NCI-H1694 (cell line): Measurements from ENCODE around the gene PDE6D.
"Not testable (repeated sequence)": the region's sequence is repeated elsewhere in the genome, so short reads cannot be mapped to it uniquely, and the experiment has no call there.

ENCODE experiments used
- DNase-seq: peaks from one replicate; lab custom pipeline; 2025; lab: John Stamatoyannopoulos, UW

The PDE6D gene

DNA sequence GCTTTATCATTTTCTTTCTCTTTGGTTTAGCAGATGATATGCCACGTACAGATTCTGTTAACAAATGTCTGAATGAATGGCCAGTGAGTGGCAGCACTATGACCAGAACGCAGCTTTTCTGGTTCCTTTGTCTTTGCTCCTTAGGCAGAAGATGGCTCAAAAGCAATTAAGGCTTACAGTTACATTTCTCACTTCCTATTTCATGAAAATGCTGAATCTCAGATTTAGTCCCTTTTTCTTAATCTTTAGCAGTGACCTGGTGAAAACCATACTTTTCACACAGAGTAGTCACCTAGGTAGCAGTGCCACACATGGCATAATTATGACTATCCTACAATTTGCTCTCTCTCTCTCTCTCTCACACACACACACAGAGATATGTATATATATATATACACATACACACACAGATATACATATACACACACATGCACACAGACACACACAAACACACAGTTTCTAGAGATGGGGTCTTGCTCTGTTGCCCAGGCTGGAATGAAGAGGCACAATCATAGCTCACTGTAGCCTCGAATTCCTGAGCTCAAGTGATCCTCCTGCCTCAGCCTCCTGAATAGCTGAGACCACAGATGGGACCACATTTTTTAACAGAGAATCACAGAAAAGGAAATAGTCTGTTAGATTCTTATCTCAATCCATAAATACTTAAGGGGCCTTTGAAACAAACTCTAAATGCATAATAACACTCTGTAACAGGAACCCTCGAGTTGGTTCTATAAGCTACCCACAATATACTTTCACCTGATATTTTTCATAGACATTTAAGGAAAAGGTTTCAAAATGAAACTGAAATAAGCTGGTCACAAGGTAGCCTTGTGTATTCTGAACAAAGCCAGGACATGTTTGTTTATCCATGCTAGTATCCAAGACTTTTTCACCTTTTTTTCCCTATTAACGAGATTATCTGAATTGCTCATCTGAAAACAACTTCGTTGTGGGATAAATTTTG is 11.6 kb downstream of the PDE6D start:
- no peak for DNase-seq

DNA sequence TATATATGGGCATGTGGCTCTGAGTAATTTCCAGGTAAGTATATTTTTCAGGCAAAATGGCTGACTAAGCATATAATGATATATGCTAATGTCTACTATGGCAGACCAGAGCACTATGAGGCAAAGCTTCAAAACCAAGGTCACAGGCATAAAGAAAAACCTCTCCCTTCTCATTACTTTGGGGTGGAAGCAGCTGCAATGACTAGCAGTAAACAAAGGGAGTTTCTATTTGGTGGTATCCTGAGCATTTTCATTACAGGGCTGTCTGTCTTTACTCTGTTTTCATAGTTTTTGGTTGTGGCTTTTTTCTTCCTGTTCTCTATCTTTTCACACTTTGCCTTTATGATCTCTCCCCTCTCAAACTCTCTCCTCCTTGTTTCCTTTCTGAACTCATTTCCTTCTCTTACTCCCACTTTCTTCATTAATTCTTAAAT is 15.6 kb downstream of the PDE6D start:
- DNase-seq: no peak

DNA sequence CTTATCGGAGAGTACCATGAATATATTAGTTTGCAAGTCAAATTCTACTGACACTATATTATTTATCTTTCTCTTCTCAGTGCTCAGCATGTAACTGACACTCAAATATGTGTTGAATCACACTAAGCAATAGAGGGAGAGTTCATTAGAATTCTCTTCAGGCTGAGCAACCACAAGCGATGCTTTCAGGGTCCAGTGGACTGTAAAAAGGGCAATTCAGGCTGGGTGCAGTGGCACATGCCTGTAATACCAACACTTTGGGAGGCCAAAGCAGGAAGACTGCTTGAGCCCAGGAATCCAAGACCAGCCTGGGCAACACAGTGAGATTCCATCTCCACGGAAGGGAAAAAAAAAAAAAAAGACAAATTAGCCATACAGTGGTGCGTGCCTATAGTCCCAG is 16.3 kb downstream of the PDE6D start:
- no peak for DNase-seq

DNA sequence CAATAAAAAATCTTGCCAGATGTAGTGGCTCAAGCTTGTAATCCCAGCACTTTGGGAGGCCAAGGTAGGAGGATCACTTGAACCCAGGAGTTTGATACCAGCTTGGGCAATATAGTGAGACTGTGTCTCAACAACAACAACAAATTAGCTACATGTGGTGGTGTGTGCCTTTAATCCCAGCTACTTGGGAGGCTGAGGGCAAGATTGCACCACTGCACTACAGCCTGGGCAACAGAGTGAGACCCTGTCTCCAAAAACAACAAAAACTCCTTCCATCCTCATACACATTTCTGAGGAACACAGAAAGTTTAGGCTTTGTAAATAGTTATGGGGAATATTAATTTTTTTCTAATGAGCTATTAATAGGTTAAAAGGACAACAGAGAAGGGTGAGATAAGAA is 17.0 kb downstream of the PDE6D start:
- no peak for DNase-seq

DNA sequence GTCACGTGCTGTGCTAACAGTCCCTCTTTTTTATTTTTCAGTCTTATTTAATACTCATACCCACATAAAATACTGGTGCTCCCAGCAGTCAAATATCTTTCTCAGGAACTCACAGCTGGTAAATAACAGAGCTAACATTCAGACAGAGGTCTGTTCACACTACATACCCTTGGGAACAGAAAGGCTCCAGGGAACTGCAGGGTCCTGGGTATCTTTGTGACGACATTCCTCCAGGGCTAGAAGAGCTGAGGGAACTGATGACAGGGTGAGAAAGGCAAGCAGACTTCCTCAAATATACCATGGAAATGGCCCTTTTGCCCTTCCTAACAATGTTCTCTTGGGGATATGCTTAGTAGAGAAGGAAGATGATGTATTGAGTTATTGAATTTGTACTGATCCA is 19.3 kb downstream of the PDE6D start:
- DNase-seq: no peak

DNA sequence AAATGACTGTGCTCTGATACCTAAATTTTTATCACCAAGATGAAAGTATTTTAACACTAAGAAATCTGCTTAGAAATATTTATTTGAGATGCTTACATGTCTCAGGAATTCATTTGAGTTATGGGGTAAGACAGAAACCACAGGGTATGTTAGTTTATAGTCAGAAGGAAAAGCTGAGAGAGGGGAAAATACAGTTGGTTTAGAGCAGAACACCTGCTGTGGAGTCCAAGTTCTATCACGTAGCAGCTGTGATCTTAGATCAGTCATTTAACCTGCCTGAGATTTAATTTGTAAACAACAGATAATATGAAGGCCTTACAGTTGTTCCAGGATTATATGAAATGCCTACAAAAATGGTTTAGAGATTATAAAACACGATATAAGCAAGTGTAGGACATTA is 29.0 kb downstream of the PDE6D start:
- no peak for DNase-seq

DNA sequence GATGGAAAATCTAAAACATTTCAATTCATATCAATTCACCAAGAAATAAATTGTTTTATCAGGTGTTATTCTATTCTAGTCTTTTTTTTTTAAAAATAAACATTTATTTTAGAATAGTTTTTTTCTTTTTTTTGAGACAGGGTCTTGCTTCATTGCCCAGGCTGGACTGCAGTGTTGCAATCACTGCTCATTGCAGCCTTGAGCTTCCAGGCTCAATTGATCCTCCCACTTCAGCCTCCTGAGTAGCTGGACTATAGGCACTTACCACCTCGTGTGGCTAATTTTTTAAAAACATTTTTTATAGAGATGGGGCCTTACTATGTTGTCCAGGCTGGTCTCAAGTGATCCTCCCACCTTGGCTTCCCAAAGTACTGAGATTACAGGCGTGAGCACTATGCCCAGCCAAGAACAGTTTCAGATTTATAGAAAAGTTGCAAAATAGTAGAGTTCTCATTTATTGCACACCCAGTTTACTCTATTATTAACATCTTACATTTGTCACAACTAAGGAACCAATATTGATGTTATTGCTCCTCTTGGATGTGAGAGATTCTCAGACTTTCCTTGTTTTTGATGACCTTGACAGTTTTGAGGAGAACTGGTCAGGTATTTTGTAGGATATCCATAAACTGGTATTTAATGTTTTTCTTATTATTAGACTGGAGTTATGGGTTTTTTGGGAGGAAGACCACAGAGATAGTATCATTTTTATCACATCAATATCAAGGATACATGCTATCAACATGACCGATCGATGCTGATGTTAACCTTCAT is 29.9 kb downstream of the PDE6D start:
- no peak for DNase-seq

DNA sequence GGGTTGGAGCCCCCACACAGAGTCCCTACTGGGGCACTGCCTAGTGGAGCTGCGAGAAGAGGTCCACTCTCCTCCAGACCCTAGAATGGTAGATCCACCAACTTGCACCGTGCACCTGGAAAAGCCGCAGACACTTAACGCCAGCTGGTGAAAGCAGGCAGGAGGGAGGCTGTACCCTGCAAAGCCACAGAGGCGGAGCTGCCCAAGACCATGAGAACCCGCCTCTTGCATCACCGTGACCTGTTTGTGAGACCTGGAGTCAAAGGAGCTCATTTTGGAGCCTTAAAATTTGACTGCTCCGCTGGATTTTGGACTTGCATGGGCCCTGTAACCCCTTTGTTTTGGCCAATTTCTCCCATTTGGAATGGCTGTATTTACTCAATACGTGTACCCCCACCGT is 32.1 kb downstream of the PDE6D start:
- DNase-seq: not testable (repeated sequence)

DNA sequence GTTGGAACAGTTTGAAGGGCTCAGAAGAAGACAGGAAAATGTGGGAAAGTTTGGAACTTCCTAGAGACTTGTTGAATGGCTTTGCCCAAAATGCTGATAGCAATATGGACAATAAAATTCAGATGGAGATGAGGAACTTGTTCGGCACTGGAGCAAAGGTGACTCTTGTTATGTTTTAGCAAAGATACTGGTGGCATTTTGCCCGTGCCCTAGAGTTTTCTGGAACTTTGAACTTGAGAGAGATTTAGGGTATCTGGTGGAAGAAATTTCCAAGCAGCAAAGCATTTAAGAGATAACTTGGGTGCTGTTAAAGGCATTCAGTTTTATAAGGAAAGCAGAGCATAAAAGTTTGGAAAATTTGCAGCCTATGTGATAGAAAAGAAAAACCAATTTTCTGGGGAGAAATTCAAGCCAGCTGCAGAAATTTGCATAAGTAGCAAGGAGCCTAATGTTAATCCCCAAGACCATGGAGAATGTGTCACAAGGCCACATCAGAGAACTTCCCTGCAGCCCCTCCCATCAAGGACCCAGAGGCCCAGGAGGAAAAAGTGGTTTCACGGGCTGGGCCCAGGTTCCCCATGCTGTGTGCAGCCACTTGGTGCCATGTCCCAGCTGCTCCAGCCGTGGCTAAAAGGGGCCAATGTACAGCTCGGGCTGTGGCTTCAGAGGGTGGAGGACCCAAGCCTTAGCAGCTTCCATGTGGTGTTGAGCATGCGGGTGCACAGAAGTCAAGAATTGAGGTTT is 32.8 kb downstream of the PDE6D start:
- DNase-seq: not testable (repeated sequence)

DNA sequence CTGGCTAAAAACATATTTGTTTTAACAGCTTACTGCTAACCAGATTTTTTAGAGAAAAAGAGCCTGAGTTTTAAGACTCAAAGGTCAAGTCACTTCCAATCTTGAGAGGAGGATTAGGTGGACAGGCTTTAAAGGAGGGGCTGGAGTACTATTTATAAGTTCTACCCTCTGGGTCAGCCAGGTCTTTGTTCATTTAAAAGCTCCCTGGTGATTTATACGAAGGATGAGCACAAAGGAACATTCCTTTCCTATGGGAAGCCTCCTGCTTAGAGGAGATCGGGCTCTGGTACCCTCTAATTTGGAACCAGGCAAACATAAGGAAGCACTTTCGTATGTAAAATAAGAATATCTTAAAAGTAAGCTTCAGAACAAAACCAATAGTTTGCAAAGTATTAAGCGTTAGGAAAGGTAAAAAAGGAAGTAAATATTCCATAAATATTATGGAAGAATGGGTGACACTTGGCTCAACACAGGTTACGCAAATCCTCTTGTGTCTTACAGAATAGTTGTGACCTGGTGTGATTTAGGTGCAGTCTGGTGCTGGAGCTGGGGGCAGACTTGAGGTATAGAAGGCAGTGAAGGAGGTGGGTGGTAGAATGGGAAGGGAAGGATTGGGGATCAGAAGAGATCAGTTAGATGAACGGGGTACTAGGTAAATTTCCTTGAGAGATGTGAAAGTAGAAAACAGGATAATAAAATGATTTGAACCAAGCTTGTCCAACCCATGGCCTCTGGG is 35.6 kb downstream of the PDE6D start:
- no peak for DNase-seq

DNA sequence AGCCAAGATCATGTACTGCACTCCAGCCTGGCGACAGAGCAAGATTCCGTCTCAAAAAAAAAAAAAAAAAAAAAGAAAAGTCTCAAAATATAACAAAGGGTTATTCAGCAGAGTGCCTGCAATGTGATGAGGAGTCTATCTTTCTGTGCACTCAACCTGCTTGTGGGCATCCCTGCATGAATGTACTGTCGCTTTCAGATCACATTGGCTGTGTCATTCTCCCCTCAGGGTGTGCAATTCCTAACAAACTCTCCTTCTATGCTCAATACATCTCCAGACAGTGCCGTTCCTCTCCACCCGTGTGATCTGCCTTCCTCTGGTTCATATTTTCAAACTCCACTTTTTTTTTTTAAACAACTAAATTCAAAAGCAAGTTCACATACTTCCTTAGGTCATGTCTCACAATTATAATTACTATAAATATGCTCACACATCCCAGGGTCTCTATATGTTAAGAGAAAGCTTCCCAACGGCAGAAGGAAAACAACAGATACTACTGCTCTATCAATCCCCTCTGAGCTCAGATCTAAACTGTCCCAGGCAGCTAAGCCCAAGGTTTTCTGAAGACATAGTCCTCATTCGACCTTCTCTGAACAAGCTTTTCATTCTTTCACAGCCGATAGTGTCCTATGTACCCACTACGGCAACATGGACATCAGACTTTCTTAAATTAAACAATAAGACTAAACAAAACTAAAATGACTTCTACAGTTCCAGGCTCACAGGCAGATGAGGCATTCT is 37.5 kb downstream of the PDE6D start:
- no peak for DNase-seq

DNA sequence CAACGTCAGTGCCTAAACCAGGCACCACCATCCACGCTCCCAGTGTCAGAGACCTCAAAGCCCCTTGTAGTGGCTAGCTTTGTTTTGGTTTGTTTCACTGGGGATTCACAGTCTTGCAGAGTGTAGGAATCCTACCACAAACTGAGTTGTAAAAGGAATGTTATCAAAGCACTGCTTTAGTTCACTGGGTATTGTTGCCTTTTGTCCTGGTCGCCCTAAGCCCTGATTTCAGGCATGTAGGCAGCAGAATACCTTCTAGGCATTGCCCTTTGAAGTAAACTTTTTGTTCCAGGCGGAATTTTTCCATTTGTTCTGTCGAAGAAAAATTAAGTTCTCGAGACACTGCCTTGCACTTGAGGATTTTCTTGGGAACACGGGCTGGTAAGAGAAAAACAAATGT is 43.3 kb downstream of the PDE6D start:
- no peak for DNase-seq

DNA sequence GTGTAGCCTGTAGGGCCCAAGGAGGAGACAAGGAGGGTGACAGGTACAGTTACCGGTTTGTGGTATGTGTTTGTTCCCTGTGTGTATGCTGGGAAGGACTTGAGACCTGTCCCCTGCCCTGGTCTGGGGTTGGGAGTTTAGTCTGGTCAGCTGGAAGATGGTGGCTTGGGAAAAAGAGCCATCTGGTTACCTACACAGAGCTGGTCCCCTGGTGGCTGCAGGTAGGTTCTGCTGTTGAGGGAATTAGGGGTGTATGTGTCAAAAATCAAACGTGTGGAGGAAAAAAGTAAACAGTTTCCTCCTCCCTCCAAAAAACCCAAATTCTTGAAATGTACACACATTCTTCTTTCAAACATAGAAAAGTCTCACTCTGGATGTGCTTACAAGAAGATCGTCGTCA is 48.5 kb downstream of the PDE6D start:
- no peak for DNase-seq

DNA sequence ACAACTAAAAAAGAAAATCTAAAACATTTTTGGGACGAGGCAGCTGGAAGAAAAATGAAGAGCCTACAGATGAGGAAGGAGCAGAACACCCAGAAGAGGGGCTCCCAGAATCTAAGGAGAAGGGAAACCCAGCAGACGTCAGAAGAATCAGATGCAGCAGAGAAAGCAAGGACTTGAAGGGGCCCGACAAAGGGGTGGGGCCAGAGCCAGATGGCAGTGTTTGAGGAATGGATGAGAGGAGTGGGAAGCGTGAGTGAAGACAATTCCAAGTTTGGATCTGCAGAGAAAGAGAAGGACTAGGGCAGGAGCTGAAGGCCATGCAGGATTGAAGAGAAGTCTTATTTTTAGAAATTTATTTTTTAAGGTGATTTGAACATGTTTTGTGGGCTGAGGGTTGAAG is 53.5 kb downstream of the PDE6D start:
- no peak for DNase-seq

DNA sequence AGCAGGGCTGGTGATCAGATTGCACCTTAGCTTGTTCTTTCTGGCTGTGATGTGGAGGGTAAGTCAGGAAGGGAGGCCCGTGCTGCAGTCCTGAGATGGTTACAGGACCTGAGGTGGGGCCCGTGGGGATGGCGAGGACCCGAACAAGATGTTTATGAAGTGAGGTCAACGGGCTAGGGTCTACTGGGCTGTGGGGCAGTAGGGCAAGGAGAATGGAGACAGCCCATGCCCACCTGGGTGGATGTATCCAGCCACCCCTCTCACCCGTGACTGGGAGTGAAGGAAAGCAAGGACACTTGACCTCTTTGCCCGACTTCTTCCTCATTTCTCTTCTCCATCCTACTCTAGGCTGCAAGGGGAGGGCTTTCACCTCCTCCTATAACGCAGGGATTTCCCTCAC is 54.8 kb downstream of the PDE6D start:
- DNase-seq: no peak

DNA sequence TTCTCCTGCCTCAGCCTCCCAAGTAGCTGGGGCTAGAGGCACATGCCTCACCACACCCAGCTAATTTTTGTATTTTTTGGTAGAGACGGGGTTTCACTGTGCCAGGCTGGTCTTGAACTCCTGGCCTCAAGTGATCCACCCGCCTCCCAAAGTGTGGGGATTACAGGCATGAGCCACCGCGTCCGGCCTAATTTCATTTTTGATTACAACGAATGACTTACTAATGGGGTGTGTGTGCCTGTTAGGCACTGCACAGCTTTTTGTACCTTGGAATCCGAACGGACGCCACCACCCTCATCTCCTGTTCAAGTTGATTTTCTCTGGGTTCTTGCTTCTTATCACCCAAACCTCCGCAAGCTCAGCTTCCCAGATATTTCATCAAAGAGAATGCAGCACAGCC is 55.6 kb downstream of the PDE6D start:
- no peak for DNase-seq

DNA sequence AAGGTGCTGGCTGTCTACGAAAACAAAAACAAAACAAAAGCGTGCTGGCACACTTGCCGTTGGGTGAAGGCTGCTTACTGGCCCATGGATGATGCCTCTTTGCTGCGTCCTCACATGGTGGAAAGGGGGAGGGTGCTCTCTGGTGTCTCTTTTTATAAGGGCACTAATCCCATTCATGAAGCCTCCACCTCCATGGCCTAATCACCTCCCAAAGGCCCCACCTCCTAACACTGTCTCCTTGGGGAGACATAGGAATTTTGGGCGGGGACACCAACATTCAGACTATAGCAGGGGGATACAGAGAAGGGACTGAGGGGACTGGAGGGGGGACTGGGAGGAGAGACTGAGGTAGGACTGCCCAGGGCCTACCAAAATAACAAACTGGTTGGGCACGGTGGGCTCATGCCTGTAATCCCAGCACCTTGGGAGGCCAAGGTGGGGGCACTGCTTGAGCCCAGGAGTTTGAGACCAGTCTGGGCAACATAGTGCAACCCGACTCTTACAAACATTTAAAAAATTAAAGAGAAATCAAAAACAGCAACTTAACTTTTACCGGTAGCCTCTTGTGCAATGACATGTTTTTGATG is 58.3 kb downstream of the PDE6D start:
- no peak for DNase-seq

DNA sequence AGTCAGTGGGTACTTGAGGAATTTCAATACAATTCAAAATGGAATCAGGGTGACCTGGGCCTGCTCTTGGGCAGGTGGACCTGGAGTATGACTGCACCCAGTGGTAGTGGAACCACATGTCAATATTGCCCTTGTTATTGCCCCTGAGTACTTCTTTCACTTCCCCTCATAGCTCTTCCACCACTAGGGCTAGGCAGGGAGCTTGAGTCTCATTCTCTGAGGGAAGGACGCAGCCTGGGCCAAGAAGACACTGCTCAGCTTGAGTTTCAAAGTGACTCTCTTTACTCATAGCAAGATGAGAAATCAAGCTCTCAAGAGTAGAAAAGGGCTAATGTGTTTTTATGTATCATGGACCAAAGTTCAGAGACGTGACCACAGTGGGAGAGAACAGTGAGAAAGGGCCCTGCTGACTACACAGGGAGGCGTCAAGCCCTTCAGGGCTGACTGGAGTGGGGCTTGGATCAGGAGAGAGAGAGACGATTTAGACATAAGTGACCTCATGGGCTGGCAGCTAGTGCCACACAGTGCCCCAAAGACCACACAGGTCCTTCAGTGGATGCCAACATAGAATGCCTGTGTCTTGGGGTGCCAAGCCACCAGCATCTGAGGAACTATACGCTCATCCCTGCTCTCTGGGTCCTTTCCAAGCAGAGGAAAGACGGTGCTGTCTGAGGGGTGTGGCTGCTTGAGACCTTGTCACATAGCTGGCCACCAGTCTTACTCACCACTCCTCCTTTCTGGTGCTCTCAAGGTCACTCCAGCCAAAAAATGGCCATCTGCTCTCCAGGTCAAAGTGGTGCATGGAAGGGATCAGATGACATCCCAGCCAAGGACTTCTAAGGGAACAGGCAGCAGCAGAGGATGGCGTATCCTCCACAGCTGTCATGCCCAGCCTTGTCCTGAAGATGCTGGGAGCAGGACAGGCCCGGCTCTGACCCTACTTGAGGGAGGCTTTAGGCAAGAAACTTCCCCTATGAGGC is 59.8 kb downstream of the PDE6D start:
- DNase-seq: no peak

DNA sequence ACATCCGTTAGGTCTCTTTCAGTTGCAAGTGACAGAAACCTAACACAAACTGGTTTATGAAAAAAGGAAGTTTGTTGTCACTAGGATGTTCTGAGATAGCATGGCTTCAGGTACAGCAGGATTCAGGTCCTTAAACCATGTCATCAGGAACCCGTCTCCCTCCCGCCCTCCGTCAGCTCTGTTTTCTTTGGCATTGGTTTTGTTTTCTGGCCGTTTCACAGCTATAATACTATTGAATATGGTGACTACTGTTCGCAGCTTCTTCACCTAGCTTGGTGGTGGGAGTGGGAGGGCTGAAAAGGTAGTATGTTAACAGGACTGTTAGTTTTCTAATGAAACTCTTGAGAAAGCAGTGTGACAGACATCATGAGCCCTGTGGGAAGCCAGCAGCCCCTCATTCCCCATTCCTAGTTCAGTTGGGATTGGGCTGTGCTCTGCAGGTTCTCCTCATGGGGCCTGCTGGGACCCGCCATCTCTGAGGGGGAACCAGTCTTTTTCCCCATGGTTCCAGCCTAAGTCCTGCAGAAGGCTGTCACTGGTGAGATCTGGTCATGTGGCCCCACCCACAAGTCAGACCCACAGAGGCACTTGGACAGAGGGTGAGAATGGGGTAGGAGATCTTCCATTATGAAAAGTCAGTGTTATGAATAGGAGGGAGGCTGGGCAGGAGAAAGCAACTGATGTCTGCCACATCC is 60.6 kb downstream of the PDE6D start:
- DNase-seq: no peak
